Activated T-cell treated with anti-CD3 and anti-CD28 coated beads for 4 hours (primary cell): Measurements from ENCODE around the gene YARS2.
"Not testable (repeated sequence)": the region's sequence is repeated elsewhere in the genome, so short reads cannot be mapped to it uniquely, and the experiment has no call there.

Source experiments
- DNase-seq: peaks from one replicate; pipeline ENCODE4 v3.0.0-alpha.2; 2020

YARS2 gene

GRCh38 chr12:32742133-32742532 is 13.6 kb downstream of the YARS2 start:
- no peak for DNase-seq

- no peak for DNase-seq
Measured at GRCh38 chr12:32739279-32739678, 16.4 kb downstream of the YARS2 start.

GRCh38 chr12:32737715-32738114 is 18.0 kb downstream of the YARS2 start:
- DNase-seq = no peak

GRCh38 chr12:32736445-32736844 is 19.3 kb downstream of the YARS2 start:
- no peak for DNase-seq

DNA sequence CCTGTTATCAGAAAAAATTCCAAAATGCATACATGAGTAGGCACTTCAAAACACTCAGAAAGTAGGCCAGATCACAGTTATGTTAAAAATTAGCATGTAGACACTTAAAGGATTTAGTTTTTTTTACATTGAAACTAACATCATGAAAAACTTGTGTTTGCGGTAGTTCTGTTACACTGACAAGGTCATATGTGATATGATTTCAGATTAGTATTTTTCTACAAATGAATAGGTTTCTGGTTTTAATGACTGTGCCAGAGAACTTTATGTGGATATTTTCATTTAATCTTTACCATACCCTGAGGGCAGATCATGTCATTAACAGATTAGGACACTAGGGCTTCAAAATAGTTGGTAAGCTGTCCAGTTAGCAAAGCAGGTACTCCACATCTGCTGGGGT is 20.7 kb downstream of the YARS2 start:
- DNase-seq = no peak

DNA sequence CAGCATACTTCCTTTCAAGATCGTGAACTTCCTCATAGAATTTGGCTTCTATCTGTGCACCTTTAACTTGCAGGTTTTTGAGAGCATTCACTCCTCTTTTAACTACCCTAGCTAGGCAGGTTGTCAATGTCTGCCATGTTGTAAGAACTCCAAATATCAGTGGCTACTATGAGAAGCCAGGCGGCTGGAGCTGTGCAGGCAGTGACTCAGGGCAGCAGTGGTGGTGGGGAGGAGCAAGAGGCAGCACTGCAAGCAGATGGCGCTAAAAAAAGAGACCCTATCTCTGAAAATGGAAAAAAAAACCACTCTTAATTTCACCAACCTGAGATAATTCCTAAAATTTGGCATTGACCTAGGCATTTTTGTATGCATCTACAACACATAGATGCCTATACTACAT is 28.5 kb downstream of the YARS2 start:
- no peak for DNase-seq

- no peak for DNase-seq
Measured at GRCh38 chr12:32726286-32726685, 29.4 kb downstream of the YARS2 start.

DNA sequence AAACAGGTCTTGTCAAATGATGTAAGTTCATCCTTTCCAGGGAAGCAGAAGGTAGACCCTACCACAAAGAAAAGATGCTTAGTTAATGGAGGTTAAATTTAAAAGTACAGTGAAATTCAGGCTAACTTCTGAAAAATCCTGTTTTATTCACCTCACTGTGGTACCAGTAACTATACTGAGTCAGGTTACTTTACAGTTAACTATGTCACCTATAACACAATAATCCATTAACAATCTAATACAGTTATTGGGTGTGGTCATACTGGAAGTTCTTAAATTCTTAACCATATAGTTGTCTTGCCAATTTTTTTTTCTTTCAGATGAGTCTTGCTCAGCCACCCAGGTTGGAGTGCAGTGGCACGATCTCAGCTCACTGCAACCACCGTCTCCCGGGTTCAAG is 30.4 kb downstream of the YARS2 start:
- DNase-seq = not testable (repeated sequence)

DNA sequence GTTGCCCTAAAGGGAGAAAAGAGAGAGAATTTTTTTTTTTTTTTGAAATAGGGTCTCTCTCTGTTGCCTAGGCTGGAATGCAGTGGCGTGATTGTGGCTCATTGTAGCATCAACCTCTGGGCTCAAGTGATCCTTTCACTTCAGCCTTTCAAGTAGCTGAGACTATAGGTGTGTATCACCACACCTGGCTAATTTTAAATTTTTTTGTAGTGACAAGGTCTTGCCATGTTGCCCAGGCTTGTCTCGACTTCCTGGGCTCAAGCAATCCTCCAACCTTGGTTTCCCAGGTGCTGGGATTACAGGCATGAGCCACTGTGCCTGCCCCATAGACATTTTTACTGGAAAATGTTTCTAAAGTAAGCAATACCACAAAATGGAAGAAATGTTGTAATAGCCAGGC is 36.8 kb downstream of the YARS2 start:
- DNase-seq = no peak

- no peak for DNase-seq
Measured at GRCh38 chr12:32714772-32715171, 40.9 kb downstream of the YARS2 start.

DNA sequence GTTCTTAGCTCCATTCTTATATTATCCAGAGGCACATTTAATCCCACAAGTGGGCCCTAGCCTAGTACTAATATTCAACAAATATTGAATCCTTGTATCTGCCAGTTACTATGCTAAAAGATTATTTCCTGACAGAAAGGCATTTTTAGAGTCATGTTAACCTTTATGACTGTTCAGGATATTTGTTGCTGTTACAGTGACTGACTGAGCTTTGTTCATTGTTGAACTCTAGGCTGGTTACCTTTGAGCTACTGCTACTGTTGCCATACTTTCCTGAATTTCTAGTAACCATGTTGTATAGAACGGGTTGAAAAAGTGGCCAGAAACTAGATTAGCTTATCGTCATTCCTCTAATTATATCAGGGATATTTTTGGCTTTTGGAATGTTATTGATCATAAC is 46.8 kb downstream of the YARS2 start:
- no peak for DNase-seq

DNA sequence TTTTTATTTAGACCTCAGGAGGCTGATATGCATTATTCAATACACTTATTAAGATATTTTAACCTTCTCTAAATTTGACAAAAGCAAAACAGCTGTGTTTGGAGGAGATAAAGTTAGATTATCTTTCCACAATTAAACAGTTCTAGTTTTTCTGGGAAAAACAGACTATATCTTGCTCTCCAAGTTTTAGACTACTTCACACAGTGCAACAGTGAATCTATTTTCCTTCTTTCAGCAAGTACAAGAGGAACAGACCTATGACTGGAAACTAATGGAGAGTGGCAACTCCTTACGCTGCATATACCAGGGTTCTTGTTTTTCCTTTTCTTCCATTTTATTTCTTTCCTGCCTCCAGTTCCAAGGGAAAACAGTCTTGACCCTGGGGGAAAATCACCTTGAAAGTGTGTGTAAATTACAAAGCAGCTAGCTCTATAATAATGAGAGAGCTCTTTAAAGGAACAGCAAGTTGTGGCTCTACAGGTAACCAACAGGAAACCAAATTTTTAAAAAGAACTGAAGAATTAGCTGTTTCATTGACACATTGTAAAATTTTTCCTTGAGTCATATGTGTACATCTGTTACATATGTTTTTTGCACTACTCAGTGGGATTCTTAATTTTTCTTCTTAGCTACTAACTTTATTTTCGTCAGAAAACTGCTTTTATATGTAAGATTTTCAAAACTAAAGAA is 49.2 kb downstream of the YARS2 start:
- no peak for DNase-seq

DNA sequence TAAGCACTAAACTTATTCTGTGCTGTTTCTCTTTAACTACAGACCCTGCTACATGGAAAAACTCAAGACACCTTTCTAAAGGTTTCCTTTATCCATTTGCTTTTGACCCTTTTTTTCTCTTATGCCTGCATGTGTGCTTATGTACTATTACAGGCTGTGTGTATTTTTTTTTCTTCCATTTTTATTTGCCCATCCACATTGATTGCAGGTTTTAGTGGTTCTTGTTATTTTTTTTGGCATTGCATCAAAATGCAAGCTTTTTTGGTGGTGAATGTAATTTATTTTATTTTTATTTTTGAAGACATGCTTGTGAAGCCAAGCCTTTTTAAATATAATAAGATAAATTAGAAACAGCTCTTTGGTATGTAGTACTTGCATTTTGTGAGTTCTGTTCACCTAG is 49.9 kb downstream of the YARS2 start:
- no peak for DNase-seq

GRCh38 chr12:32702946-32703345 is 52.8 kb downstream of the YARS2 start:
- DNase-seq = no peak

GRCh38 chr12:32702473-32702872 is 53.2 kb downstream of the YARS2 start:
- DNase-seq = no peak

DNA sequence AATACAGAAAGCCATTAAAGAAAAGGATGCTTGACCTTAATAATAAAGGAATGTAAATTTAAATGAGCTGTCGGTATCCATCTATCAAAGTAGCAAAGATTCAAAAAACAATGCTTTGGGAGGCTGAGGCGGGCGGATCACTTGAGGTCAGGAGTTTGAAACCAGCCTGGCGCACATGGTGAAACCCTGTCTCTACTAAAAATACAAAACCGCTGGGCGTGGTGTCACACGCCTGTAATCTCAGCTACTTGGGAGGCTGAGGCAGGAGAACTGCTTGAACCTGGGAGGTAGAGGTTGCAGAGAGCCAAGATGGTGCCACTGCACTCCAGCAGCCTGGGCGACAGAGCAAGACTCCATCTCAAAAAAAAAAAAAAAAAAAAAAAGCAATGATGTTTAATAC is 56.3 kb downstream of the YARS2 start:
- DNase-seq = not testable (repeated sequence)

DNA sequence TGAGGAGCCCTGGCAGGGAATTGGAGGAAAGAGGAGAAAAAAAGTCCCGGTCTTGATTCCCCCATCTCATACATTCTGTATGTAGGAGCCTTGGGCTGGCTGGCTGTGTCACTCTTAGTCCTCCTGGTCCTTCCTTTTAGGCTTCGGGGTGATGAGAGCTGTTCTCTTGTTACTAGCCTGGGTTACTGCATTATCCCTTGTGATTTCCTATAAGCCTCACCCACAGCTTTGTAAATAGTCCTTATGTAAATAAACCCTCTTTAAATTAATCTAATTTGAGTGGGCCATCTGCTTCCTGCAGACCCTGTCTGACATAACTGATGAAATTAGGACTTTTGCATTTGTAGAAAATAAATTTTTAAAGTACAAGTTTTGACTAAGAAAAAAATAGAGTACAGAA is 57.4 kb downstream of the YARS2 start:
- DNase-seq = no peak

DNA sequence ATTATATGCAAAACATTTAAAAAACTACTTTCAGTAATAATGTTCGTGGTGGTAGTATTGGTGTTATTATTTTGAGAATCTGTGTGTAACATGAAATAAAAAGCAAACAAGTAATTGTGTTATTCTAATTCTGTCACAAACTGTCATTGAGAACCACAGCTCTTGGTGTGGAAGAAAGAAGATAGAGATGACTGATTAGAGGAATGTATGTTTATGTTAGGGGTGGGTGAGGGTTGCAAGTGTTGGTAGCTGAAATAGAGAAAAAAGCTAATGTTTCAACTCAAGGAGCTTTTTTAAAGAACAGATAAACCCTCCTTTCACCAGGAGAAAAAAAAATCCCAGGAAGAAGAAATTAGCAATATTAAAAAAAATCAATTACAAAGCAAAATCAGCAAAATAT is 58.3 kb downstream of the YARS2 start:
- DNase-seq = no peak
